Memory B cell (primary cell): ENCODE results near the gene CMIP.

Source experiments
- ATAC-seq: fragments of 150-1000 bp; cut with Tn5 transposase; 2 replicates; pipeline ENCODE4 v1.10.0; 2021; ENCODE audit warnings: low read depth, mild to moderate bottlenecking, moderate library complexity
- DNase-seq, 2 donors: peaks; one replicate each; pipeline ENCODE4 v3.0.0; 2022; ENCODE audit warnings: low spot score in 2 of 2
- H3K27ac Mint-ChIP-seq: one replicate; pipeline ENCODE4 v1.8.0; 2022; ENCODE audit warnings: mild to moderate bottlenecking, moderate library complexity, mixed read lengths
- H3K27me3 Mint-ChIP-seq: one replicate; pipeline ENCODE4 v1.8.0; 2022; ENCODE audit warnings: mixed read lengths
- H3K36me3 Mint-ChIP-seq: one replicate; pipeline ENCODE4 v1.8.0; 2022; ENCODE audit warnings: mild to moderate bottlenecking, mixed read lengths
- H3K4me1 Mint-ChIP-seq: one replicate; pipeline ENCODE4 v1.8.0; 2022; ENCODE audit warnings: mixed read lengths
- H3K4me3 Mint-ChIP-seq: one replicate; pipeline ENCODE4 v1.8.0; 2022; ENCODE audit warnings: mild to moderate bottlenecking, moderate library complexity, mixed read lengths
- H3K9me3 Mint-ChIP-seq: one replicate; pipeline ENCODE4 v1.8.0; 2022; ENCODE audit warnings: mixed read lengths

The CMIP gene

DNA sequence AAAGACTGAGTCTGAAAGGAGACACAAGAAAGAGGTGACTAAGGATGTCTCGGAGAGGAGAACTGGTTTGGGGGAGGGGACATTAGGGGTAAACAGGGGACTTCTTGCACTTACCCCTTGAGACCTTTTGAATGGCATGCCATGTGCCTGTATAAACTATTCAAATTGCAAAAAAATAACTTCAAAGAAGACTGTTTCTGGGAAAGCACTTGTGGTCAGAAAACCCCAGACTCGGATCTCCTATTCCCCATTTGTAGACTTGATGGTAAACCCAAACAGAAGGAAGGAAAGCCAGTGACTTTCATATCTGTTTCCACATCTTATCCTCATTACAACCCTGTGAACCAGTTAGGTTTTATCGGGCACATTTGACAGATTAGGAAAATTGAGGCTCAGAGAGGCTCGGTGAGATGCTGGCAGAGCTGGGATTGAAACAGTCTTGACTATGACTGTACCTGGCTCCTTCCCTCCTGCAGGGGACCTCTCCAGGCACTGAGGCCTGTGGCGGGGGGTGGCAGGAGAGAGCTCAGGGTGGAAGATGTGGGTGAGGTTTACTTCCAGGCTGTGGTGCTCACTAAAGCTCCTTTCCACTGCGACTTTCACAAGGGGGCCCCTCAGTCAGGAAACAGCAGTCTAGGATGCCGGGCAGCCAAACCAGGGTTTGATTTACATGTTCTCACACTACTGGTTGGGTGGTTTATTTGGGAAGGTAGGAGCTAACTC is 304.0 kb downstream of the CMIP start:
- H3K36me3 Mint-ChIP-seq, result no peaks in the 10 kb centered on the region
- H3K27me3 Mint-ChIP-seq, result no peaks in the 10 kb centered on the region
- peak overlapping the region; percentile 27 for H3K4me3 Mint-ChIP-seq
- peaks cover 43% of the 10 kb centered on the region for H3K4me1 Mint-ChIP-seq
- H3K27ac Mint-ChIP-seq, result peak overlapping the region; percentile 67
- H3K9me3 Mint-ChIP-seq, result no peaks in the 10 kb centered on the region
- DNase-seq (no peak), ATAC-seq (no peak)

- peaks cover 12% of the 10 kb centered on the region for H3K36me3 Mint-ChIP-seq
- H3K4me1 Mint-ChIP-seq, result peaks cover 39% of the 10 kb centered on the region
- no peaks in the 10 kb centered on the region for H3K27me3 Mint-ChIP-seq
- H3K4me3 Mint-ChIP-seq, result peak overlapping the region; percentile 72
- DNase-seq, result peak; percentile 64 to 73
- peak; percentile 99 for ATAC-seq
- H3K27ac Mint-ChIP-seq, result peak overlapping the region; percentile 88
- H3K9me3 Mint-ChIP-seq, result no peaks in the 10 kb centered on the region
These were observed 307.7 kb downstream of the CMIP start for GRCh38 chr16:81752225-81752875.

DNA sequence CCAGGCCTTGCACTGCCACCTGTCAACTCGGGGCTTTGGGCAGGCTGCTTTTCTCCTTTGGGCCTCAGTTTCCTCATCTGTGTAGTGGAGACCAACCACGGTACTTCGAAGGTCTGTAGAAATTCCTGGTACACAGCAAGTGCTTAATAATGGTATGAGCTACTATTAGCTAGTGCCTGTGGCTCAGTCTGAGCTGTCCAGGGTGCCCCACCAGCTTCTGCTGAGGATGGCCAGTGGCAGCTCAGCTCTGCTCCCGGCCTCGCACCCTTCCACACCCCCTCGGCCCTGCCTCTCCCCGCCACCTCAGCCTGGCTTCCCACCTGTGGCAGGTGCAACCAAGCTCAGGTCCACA is 308.2 kb downstream of the CMIP start:
- peaks cover 14% of the 10 kb centered on the region for H3K36me3 Mint-ChIP-seq
- peaks cover 41% of the 10 kb centered on the region for H3K4me1 Mint-ChIP-seq
- DNase-seq (no peak), ATAC-seq (no peak)
- H3K9me3 Mint-ChIP-seq, result no peaks in the 10 kb centered on the region
- H3K27ac Mint-ChIP-seq, result peak overlapping the region; percentile 88
- H3K4me3 Mint-ChIP-seq, result peak overlapping the region; percentile 76
- no peaks in the 10 kb centered on the region for H3K27me3 Mint-ChIP-seq

GRCh38 chr16:81754858-81755257 is 310.2 kb downstream of the CMIP start:
- H3K4me1 Mint-ChIP-seq, result peaks cover 34% of the 10 kb centered on the region
- no peak overlapping the region for H3K27ac Mint-ChIP-seq

GRCh38 chr16:81755915-81756614 is 311.5 kb downstream of the CMIP start:
- Mint-ChIP-seq H3K4me1 (peaks cover 32% of the 10 kb centered on the region), H3K4me3 (no peak overlapping the region), H3K27ac (peak overlapping the region; percentile 25), H3K36me3 (peaks cover 31% of the 10 kb centered on the region), H3K9me3 (no peaks in the 10 kb centered on the region), H3K27me3 (no peaks in the 10 kb centered on the region)
- no peak for DNase-seq
- no peak for ATAC-seq

More at GRCh38 chr16:81754858-81755257, 310.2 kb downstream of the CMIP start:
- DNase-seq (no peak), ATAC-seq (no peak)
- no peaks in the 10 kb centered on the region for H3K9me3 Mint-ChIP-seq
- no peaks in the 10 kb centered on the region for H3K27me3 Mint-ChIP-seq
- peaks cover 25% of the 10 kb centered on the region for H3K36me3 Mint-ChIP-seq
- H3K4me3 Mint-ChIP-seq, result no peak overlapping the region

DNA sequence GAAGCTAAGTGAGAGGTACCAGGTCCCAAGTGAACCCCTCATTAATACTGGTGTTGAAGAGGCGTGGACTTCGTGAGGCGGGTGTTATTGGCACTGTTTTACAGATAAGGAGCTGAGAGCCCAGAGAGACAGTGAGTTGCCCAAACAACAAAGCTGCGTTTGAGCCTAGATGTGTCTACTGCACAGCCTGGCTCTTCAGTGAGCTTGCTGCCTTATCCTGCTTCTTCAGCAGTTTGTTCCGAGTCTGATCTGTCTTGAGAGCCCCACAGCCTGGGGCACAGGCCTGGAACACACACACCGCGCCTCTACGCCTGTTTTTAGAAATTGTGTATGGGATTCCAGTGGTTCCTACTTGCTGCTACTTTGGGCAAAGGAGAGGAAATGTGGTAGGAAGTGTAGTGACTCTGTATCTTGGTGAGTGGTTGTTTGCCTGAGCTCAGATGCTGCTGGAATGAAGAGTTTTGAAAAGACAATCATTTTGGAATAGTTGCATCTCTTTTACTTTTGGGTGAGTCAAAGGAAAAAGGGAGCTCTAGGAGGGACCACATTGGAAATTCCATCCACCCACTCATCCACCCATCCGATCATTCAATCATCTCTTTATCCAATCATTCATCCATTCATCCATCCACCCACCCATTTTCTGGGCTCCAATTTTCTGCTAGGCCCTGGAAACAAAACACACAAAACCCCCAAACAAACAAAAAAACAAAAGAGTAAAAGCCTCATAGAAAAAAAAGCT is 312.2 kb downstream of the CMIP start:
- Mint-ChIP-seq H3K4me3 (peak overlapping the region; percentile 5), H3K36me3 (peaks cover 31% of the 10 kb centered on the region), H3K27ac (peak overlapping the region; percentile 25), H3K9me3 (no peaks in the 10 kb centered on the region), H3K27me3 (no peaks in the 10 kb centered on the region), H3K4me1 (peaks cover 26% of the 10 kb centered on the region)
- ATAC-seq (no peak), DNase-seq (no peak)

DNA sequence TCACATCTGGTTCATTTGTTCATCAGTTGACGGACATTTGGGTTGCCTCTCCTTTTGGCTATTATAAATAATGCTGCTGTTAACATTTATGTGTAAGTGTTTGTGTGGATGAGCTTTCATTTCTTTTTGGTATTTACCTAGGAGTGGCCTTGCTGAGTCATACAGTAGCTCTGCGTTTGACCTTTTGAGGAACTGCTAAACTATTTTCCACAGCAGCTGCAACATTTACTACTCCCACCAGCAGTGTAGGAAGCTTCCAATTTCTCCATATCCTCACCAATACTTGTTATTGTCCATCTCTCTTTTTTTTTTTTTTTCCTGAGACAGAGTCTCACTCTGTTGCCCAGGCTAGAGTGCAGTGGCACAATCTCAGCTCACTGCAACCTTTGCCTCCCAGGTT is 313.8 kb downstream of the CMIP start:
- ATAC-seq, result no peak
- Mint-ChIP-seq H3K27ac (peak overlapping the region; percentile 38), H3K9me3 (no peaks in the 10 kb centered on the region), H3K4me3 (no peak overlapping the region), H3K4me1 (peaks cover 17% of the 10 kb centered on the region), H3K27me3 (no peaks in the 10 kb centered on the region), H3K36me3 (peaks cover 31% of the 10 kb centered on the region)
- no peak for DNase-seq
